HG03565 (cell line): ENCODE results near the gene FER.
"Not testable (repeated sequence)": the region's sequence is repeated elsewhere in the genome, so short reads cannot be mapped to it uniquely, and the experiment has no call there.

Source experiments
- ATAC-seq: cut with Tn5 transposase; IDR thresholded peaks from one replicate; pipeline ENCODE4 v1.9.1; 2021; ENCODE audit warnings: mild to moderate bottlenecking, moderate library complexity; ENCODE audit not compliant: unreplicated experiment

FER gene

DNA sequence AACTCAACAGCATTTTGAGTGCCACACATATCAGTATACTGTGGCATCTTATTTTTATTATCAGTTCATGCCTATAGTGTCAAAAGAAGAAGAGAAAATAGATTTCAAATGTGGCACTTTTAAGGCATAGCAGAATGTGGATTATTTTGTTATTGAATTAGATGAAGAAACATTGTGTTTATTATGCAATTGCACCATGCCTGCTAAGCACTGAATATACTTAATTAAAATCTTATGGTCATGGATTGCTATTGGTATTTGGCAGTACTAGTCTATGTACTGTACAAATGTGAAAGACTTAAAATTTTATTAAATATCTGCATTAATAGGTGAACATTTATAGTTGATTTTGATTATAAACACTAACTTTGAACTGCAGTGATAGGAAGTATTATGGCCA is 128.8 kb downstream of the FER start:
- no peak for ATAC-seq

- ATAC-seq: no peak
Observed at GRCh38 chr5:108878756-108879155, 131.1 kb downstream of the FER start.

- no peak for ATAC-seq
Observed at GRCh38 chr5:108881133-108881532, 133.4 kb downstream of the FER start.

GRCh38 chr5:108884736-108885135 is 137.0 kb downstream of the FER start:
- ATAC-seq: no peak

DNA sequence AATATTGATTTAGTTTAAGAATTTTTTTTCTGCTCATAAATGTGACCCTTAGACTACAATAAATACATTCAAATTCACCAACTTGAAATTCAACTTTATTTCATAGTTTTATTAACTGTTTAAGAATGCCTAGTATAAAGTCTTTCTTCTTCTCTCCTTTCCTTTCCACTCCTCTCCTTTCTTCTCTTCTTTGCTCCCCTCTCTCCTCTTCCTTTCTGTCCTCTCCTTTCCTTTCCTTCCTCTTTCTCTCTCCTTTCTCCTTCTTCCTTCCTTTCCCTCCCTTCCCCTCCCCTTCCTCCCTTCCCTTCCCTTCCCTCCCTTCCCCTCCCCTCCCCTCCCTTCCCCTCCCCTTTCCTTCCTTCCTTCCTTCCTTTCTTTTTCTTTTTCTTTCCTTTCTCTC is 150.6 kb downstream of the FER start:
- ATAC-seq: no peak

DNA sequence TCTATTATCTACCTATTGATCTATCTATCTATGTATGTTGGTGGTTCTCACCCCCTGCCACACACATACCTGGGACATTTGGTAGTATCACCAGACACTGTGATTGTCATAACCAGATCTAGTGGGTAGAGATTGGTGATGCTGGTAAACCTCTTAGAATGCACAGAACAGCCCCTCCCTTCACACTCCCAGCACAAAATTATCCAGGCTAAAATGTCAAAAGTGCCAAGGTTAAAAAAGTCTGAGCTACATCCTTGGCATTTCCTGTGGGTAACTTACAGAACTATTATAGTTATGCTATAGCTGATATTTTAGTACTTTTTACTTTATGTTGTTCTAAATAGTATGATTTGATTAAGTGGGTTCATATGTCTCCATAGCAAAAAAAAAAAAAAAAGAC is 151.0 kb downstream of the FER start:
- no peak for ATAC-seq

DNA sequence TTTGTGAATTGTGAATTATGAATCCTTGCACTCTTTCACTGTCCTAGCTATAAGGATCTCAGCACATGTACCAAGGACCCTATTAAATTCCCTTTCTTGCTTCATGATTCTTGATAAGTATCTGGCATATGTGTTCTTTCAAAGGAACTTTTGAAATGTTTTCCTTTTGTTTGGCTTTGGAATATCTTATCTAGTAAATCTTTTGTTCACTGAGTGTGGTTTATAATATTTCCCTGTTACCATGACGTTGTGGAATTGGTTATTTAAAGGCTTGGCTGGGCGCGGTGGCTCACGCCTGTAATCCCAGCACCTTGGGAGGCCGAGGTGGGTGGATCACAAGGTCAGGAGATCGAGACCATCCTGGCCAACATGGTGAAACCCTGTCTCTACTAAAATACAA is 151.5 kb downstream of the FER start:
- not testable (repeated sequence) for ATAC-seq

GRCh38 chr5:108900668-108901067 is 153.0 kb downstream of the FER start:
- ATAC-seq: no peak

GRCh38 chr5:108905805-108906204 is 158.1 kb downstream of the FER start:
- no peak for ATAC-seq

GRCh38 chr5:108910627-108911026 is 162.9 kb downstream of the FER start:
- no peak for ATAC-seq

DNA sequence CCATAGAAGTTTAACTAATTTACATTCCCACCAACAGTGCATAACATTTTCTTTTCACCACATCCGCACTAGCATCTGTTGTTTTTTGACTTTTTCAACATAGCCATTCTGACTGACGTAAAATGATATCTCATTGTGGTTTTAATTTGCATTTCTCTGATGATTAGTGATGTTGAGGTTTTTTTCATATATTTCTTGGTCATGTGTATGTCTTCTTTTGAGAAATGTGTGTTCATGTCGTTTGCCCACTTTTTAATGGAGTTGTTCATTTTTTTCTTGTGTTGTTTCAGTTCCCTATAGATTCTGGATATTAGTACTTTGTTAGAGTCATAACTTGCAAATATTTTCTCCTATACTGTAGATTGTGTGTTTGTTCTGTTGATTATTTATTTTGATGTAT is 163.4 kb downstream of the FER start:
- ATAC-seq: peak; percentile 59

DNA sequence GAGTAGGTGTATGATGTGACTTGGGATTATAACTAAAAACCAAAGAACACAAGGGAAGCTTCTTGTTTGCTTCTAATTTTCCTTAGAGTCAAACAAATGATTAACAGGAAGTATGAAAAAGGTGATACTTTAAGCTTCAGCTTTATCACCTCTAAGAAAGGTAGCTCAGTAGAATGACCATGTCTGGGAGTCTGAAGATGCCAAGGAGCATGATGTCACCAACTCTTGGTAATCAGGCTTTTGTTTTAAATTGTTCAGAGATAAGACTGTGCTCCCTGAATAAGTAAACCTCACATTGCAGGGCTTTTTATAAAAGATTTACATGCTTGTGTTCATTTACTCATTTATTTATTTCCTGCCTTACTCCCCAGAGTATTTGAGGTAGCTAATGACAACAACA is 169.9 kb downstream of the FER start:
- no peak for ATAC-seq

- ATAC-seq: no peak
Observed at GRCh38 chr5:108919591-108920326, 172.1 kb downstream of the FER start.

- ATAC-seq: no peak
Observed at GRCh38 chr5:108924457-108924961, 176.8 kb downstream of the FER start.

DNA sequence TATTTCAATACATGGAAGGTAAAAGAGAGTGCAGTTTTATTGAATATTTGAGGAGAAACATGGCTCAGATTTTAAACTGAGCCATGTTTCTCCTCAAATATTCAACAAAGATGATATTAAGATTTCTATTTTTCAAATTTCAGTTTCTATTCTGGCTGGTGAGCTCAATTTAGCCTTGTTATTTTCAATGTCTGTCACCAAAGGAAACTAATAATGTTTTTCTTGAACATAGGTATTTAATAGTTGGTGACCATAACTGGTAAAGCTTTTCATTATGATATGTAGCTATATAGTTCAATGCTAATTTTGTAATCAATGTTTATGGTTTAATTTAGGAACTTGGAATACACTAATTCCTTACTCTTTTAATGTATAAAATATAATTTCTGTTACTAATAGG is 177.4 kb downstream of the FER start:
- no peak for ATAC-seq

DNA sequence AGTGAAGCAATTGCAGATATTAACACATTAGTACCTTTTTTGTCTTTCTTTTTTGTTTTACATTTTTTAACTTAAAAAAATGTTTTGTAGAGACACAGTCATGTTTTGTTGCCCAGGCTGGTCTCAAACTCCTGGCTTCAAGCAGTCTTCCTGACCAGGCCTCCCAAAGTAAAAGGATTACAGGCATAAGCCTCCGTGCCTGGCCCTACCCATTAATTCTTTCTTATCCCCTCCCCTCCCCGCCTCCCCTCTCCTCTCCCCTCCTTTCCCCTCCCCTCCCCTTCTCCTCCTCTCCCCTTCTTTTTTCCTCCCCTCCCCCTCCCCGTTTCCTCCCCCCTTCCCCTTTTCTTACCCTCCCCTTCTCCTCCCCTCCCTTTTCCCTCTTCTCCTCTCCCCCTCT is 182.4 kb downstream of the FER start:
- ATAC-seq: no peak

- no peak for ATAC-seq
Observed at GRCh38 chr5:108935611-108936010, 187.9 kb downstream of the FER start.

DNA sequence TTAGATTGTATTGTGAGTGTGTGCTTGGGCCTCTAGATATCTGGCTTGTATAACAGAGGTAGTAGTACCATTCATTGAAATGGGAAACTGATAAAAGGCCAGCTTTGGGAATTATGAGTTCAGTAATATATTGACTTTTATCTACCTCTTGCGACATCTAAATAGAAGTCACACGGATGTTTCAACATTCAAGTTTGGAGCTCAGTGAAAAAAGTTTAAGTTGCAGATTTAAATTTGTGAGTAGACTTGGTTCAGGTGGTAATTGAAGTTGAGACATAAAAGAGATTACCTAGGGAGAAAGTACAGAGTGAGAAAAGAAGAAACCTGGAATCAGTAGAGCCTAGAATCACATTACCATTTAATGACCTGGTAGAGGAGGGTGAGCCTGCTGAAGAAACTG is 189.5 kb downstream of the FER start:
- ATAC-seq: no peak

GRCh38 chr5:108940506-108940905 is 192.8 kb downstream of the FER start:
- no peak for ATAC-seq

GRCh38 chr5:108941746-108942145 is 194.0 kb downstream of the FER start:
- no peak for ATAC-seq

GRCh38 chr5:108942701-108943100 is 195.0 kb downstream of the FER start:
- no peak for ATAC-seq

DNA sequence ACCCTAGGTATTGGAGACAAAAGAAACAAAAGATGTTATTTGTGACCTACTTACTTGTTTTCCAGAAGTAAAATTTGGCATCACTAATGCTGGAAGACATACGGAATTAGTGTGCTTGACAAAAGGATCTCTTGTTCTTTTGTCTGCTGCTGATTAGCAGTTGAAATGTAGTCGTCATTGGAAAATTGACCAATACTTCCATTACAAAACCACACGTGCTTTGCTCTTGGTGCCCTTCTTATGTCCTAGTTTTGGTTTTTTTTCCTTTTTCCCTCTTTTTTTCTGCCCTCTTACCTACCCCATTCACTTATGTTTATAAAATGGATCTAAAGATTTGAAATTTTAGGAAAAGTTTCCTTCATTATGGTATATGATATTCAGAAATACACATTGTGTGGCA is 197.4 kb downstream of the FER start:
- ATAC-seq: no peak

DNA sequence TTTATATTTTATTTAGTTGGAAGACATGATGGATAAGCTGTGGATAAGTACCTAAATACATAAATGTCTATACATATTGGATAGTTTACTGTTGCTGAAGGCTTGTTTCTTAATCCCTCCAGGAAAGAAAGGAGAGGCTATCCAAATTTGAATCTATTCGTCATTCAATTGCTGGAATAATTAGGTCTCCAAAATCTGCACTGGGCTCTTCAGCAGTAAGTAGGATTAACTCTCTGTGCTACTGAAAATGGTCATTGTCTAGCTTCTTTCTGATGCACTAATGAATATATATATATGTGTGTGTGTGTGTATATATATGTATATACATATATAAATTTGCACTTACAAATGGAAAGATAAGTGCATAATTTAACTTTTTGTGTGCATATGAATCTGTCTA is 198.3 kb downstream of the FER start:
- ATAC-seq: no peak
